Neural progenitor cell (in vitro differentiated cells): ENCODE data around the gene GALNT13. TPM values are rescaled to one million over a fixed set of nuclear protein-coding genes. Genes with fewer than 3 reads are reported as not detected.

ENCODE experiments used
- DNase-seq: peaks from one replicate; pipeline ENCODE4 v3.0.0-alpha.2; 2016; ENCODE audit warnings: low spot score
- H2AFZ ChIP-seq: fragments of 200-600 bp; sonication (generic); replicated peaks from 2 replicates; pipeline ENCODE4 v1.6.1; 2016; ENCODE audit warnings: antibody characterized with exemption
- H3F3A ChIP-seq: fragments of 200-600 bp; sonication (generic); 2 replicates; pipeline ENCODE4 v1.6.1; 2016; ENCODE audit warnings: antibody characterized with exemption, low read depth
- H3K27ac ChIP-seq: fragments of 200-600 bp; sonication (generic); 2 replicates; pipeline ENCODE4 v1.5.1; 2016; ENCODE audit warnings: mild to moderate bottlenecking
- H3K27me3 ChIP-seq: fragments of 200-600 bp; sonication (generic); 2 replicates; pipeline ENCODE4 v1.6.1; 2016; ENCODE audit warnings: mild to moderate bottlenecking, moderate library complexity
- H3K36me3 ChIP-seq: fragments of 200-600 bp; sonication (generic); 2 replicates; pipeline ENCODE4 v1.5.1; 2016
- H3K4me1 ChIP-seq: fragments of 200-600 bp; sonication (generic); 2 replicates; pipeline ENCODE4 v1.6.1; 2016; ENCODE audit warnings: mixed run types
- H3K4me2 ChIP-seq: fragments of 200-600 bp; sonication (generic); 2 replicates; pipeline ENCODE4 v1.6.1; 2016
- H3K4me3 ChIP-seq: fragments of 200-600 bp; sonication (generic); 2 replicates; pipeline ENCODE4 v1.5.1; 2016
- H3K79me2 ChIP-seq: fragments of 200-600 bp; sonication (generic); 2 replicates; pipeline ENCODE4 v1.6.1; 2016; ENCODE audit warnings: low read depth
- H3K9ac ChIP-seq: fragments of 200-600 bp; sonication (generic); 2 replicates; pipeline ENCODE4 v1.6.1; 2016
- H3K9me3 ChIP-seq: fragments of 200-600 bp; sonication (generic); 2 replicates; pipeline ENCODE4 v1.5.1; 2016; ENCODE audit warnings: low read depth
- H4K20me1 ChIP-seq: fragments of 200-600 bp; sonication (generic); 2 replicates; pipeline ENCODE4 v1.6.1; 2016; ENCODE audit warnings: low read depth
- H3K27ac Mint-ChIP-seq: 3 replicates; pipeline ENCODE4 v1.8.0; 2021; ENCODE audit warnings: mixed read lengths
- H3K27me3 Mint-ChIP-seq: 2 replicates; pipeline ENCODE4 v1.8.0; 2022; ENCODE audit warnings: low read depth, mild to moderate bottlenecking, inconsistent platforms, moderate library complexity, mixed read lengths; ENCODE audit not compliant: insufficient read depth
- H3K36me3 Mint-ChIP-seq: 3 replicates; pipeline ENCODE4 v1.8.0; 2021; ENCODE audit warnings: mixed read lengths
- H3K4me1 Mint-ChIP-seq: 3 replicates; pipeline ENCODE4 v1.8.0; 2021; ENCODE audit warnings: mixed read lengths
- H3K4me3 Mint-ChIP-seq: 3 replicates; pipeline ENCODE4 v1.8.0; 2021; ENCODE audit warnings: mild to moderate bottlenecking, moderate library complexity, mixed read lengths
- H3K9me3 Mint-ChIP-seq: 3 replicates; pipeline ENCODE4 v1.8.0; 2020; ENCODE audit warnings: mixed read lengths
- CTCF ChIP-seq: fragments of 200-600 bp; sonication (generic); IDR thresholded peaks from 2 replicates; pipeline ENCODE4 v1.5.1; 2017; ENCODE audit warnings: antibody characterized with exemption, mild to moderate bottlenecking
- EZH2 ChIP-seq: fragments of 200-600 bp; sonication (generic); IDR thresholded peaks from 2 replicates; pipeline ENCODE4 v1.6.1; 2017; ENCODE audit warnings: antibody characterized with exemption, mild to moderate bottlenecking, moderate library complexity
- EZH2phosphoT487 ChIP-seq: fragments of 200-600 bp; sonication (generic); IDR thresholded peaks from 2 replicates; pipeline ENCODE4 v1.6.1; 2017; ENCODE audit warnings: antibody characterized with exemption
- total RNA-seq: library from RNA; depleted of rRNA; stranded (reverse); fragments of >200 nt; gene quantifications from 2 replicates; pipeline ENCODE4 v1.2.3, GENCODE V29; 2015; ENCODE audit warnings: low replicate concordance

Gene GALNT13
- total RNA-seq, 1 donor from 2014 or later: 5.9 TPM

DNA sequence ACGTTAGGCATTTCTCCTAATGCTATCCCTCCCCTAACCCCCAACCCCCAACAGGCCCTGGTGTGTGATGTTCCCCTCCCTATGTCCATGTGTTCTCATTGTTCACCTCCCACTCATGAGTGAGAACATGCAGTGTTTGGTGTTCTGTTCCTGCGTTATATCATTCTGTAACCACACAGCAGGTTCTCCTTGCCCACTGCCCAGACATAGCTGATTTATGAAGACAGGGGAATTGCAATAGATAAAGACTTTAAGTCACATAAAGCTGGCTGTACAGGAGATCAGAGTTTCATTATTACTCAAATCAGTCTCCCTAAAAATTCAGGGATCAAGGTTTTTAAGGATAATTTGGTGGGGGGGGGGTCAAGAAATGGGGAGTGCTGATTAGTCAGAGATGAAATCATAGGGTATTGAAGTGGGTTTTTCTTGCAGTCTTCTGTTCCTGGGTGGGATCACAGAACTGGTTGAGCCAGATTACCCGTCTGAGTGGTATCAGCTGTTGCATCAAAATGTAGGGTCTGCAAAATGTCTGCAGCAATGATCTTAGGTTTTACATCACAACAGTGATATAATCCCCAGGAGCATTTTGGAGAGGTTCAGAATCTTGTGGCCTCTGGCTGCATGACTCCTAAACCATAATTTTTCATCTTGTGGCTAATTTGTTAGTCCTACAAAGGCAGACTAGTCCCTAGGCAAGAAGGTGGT, 434.7 kb downstream of the GALNT13 start:
- H3K4me1 Mint-ChIP-seq: no peaks in the 10 kb centered on the region
- TF ChIP-seq CTCF: no peak
- no peak for TF ChIP-seq EZH2
- no peak for TF ChIP-seq EZH2phosphoT487
- no peak overlapping the region for H3K4me3 Mint-ChIP-seq
- no peak for DNase-seq
- Histone ChIP-seq H3K4me1 (no peaks in the 10 kb centered on the region), H2AFZ (no peak overlapping the region), H4K20me1 (no peaks in the 10 kb centered on the region), H3K9me3 (no peaks in the 10 kb centered on the region), H3F3A (no peaks in the 10 kb centered on the region), H3K36me3 (no peaks in the 10 kb centered on the region), H3K4me3 (no peak overlapping the region), H3K4me2 (no peak overlapping the region), H3K9ac (no peak overlapping the region), H3K27me3 (no peaks in the 10 kb centered on the region), H3K27ac (no peak overlapping the region), H3K79me2 (no peaks in the 10 kb centered on the region)
- H3K27me3 Mint-ChIP-seq: no peaks in the 10 kb centered on the region
- no peak overlapping the region for H3K27ac Mint-ChIP-seq
- no peaks in the 10 kb centered on the region for H3K9me3 Mint-ChIP-seq
- no peaks in the 10 kb centered on the region for H3K36me3 Mint-ChIP-seq

DNA sequence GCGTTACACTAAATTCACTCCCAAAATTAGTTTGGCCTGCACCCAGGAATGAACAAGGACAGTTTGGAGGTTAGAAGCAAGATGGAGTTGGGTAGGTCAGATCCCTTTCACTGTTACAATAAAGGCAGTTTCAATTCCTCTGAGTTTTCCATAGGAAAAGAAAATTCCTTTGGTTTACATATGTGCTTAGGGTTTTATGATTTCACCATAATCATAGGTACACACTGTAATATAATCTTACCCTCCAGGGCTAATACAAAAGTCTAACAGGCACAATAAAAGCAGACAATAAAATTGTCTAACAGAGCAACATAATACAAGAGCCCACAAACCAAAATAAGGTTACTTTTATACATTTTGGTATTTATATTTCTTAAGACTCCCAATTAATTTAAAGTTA, 435.3 kb downstream of the GALNT13 start:
- H3K27me3 Mint-ChIP-seq: no peaks in the 10 kb centered on the region
- H3K4me1 ChIP-seq: no peaks in the 10 kb centered on the region
- no peaks in the 10 kb centered on the region for H3F3A ChIP-seq
- H3K9me3 ChIP-seq: no peaks in the 10 kb centered on the region
- no peak overlapping the region for H3K4me3 Mint-ChIP-seq
- H3K27me3 ChIP-seq: no peaks in the 10 kb centered on the region
- no peak for TF ChIP-seq EZH2
- no peak for TF ChIP-seq EZH2phosphoT487
- TF ChIP-seq CTCF: no peak
- no peak overlapping the region for H3K9ac ChIP-seq
- no peaks in the 10 kb centered on the region for H3K79me2 ChIP-seq
- no peaks in the 10 kb centered on the region for H3K36me3 ChIP-seq
- H2AFZ ChIP-seq: no peak overlapping the region
- no peaks in the 10 kb centered on the region for H3K9me3 Mint-ChIP-seq
- H3K4me2 ChIP-seq: no peak overlapping the region
- no peak overlapping the region for H3K27ac Mint-ChIP-seq
- no peak for DNase-seq
- H3K27ac ChIP-seq: no peak overlapping the region
- H3K4me1 Mint-ChIP-seq: no peaks in the 10 kb centered on the region
- H3K36me3 Mint-ChIP-seq: no peaks in the 10 kb centered on the region
- H4K20me1 ChIP-seq: no peaks in the 10 kb centered on the region
- no peak overlapping the region for H3K4me3 ChIP-seq

GRCh38 chr2:154324601-154325000, 452.9 kb downstream of the GALNT13 start:
- H3F3A ChIP-seq: no peaks in the 10 kb centered on the region
- no peak overlapping the region for H3K27ac ChIP-seq
- no peaks in the 10 kb centered on the region for H3K4me1 ChIP-seq
- H3K9me3 ChIP-seq: no peaks in the 10 kb centered on the region
- H3K27ac Mint-ChIP-seq: no peak overlapping the region
- no peaks in the 10 kb centered on the region for H3K9me3 Mint-ChIP-seq
- no peak overlapping the region for H3K4me3 Mint-ChIP-seq
- H3K79me2 ChIP-seq: no peaks in the 10 kb centered on the region
- no peak overlapping the region for H3K4me2 ChIP-seq
- H3K27me3 ChIP-seq: no peaks in the 10 kb centered on the region
- no peak overlapping the region for H3K9ac ChIP-seq
- peaks cover 7% of the 10 kb centered on the region for H3K4me1 Mint-ChIP-seq
- H3K27me3 Mint-ChIP-seq: no peaks in the 10 kb centered on the region
- DNase-seq: no peak
- no peak overlapping the region for H3K4me3 ChIP-seq
- H2AFZ ChIP-seq: no peak overlapping the region
- no peaks in the 10 kb centered on the region for H3K36me3 Mint-ChIP-seq
- no peaks in the 10 kb centered on the region for H3K36me3 ChIP-seq
- no peaks in the 10 kb centered on the region for H4K20me1 ChIP-seq
- TF ChIP-seq EZH2: no peak
- no peak for TF ChIP-seq CTCF
- TF ChIP-seq EZH2phosphoT487: no peak
